ENCODE results near the gene NPFFR2. TPM values are rescaled to one million over a fixed set of nuclear protein-coding genes. Genes with fewer than 3 reads are reported as not detected.
"Not testable (repeated sequence)": the region's sequence is repeated elsewhere in the genome, so short reads cannot be mapped to it uniquely, and the experiment has no call there.

The NPFFR2 gene
- total and polyA plus RNA-seq, 2 experiments from 2014 or later, result not detected

DNA sequence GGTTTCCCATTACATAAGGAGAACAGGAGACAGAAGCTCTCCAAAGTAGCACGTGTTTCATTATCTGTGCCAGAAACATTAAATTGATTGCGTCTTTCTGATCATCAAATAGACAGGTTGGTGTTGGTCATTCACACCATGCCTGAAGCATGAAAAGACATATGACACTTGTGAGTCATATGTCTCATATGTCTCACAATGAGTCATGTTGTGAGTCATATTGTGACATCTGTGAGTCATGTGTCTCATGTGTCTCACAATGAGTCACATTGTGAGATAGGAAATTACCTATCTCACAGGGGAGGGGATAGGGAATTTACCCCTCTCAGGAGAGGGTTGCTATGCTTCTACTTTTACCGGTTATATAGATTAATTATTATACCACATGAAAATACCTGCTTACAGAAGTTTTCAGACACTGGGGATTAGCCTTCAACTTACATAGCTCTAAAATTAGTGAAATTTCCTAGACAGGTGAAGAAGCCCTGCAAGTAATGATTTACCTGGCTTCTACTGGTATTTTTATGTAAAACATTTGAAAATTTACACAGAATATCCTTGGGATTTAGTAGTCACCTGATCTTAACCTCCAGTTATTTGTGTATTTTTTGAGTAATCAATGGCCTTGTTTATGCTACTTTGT lies 80.8 kb downstream of the NPFFR2 start:
- Histone ChIP-seq H3K27me3 (replicated peaks; ENCODE audit: insufficient read depth) (no peaks in the 10 kb centered on the region), H4K20me1 (ENCODE audit: insufficient read depth) (no peaks in the 10 kb centered on the region), H3K27ac (no peak overlapping the region), H3K9me3 (ENCODE audit: low read depth) (no peaks in the 10 kb centered on the region), H2AFZ (no peak overlapping the region), H3K4me2 (ENCODE audit: unreplicated experiment) (no peak overlapping the region), H3F3A (ENCODE audit: insufficient read depth) (peaks cover 10% of the 10 kb centered on the region), H3K4me3 (no peak overlapping the region), H3K79me2 (ENCODE audit: insufficient read depth) (no peaks in the 10 kb centered on the region), H3K36me3 (ENCODE audit: low read depth) (no peaks in the 10 kb centered on the region), H3K4me1 (ENCODE audit: insufficient read depth) (no peaks in the 10 kb centered on the region), H3K9ac (no peak overlapping the region), H3K9me2 (ENCODE audit: insufficient read depth) (no peaks in the 10 kb centered on the region)
- peak; percentile 70 for DNase-seq
- TF ChIP-seq EZH2 (IDR thresholded peaks at IDR 0.05; ENCODE audit: insufficient read depth, poor library complexity, severe bottlenecking) (no peak), EZH2phosphoT487 (IDR thresholded peaks at IDR 0.05; ENCODE audit: insufficient read depth, low read depth) (no peak)
- WGBS, 2 experiments (ENCODE audit: low coverage in 1 of 2, low lambda C conversion rate in 2 of 2, missing lambda C conversion rate in 2 of 2), result 29 to 35% methylated on average over 3 of the region's 3 CpGs
- in situ Hi-C loops (cut with MboI), result no loop called here

- Histone ChIP-seq H3K27ac (no peak overlapping the region), H3K79me2 (ENCODE audit: insufficient read depth) (no peaks in the 10 kb centered on the region), H3F3A (ENCODE audit: insufficient read depth) (peaks cover under 1% of the 10 kb centered on the region; the same call in 1 of the 2 replicates), H2AFZ (no peak overlapping the region), H3K9me3 (ENCODE audit: low read depth) (no peaks in the 10 kb centered on the region), H3K9ac (no peak overlapping the region), H3K9me2 (ENCODE audit: insufficient read depth) (no peaks in the 10 kb centered on the region), H3K4me1 (ENCODE audit: insufficient read depth) (no peaks in the 10 kb centered on the region), H4K20me1 (ENCODE audit: insufficient read depth) (no peaks in the 10 kb centered on the region), H3K27me3 (replicated peaks; ENCODE audit: insufficient read depth) (no peaks in the 10 kb centered on the region), H3K4me3 (no peak overlapping the region), H3K36me3 (ENCODE audit: low read depth) (no peaks in the 10 kb centered on the region), H3K4me2 (ENCODE audit: unreplicated experiment) (no peak overlapping the region)
- in situ Hi-C loops (cut with MboI), result no loop called here
- DNase-seq, result no peak
- TF ChIP-seq EZH2phosphoT487 (IDR thresholded peaks at IDR 0.05; ENCODE audit: insufficient read depth, low read depth) (no peak), EZH2 (IDR thresholded peaks at IDR 0.05; ENCODE audit: insufficient read depth, poor library complexity, severe bottlenecking) (no peak)
- WGBS, 2 experiments (ENCODE audit: low coverage in 1 of 2, low lambda C conversion rate in 2 of 2, missing lambda C conversion rate in 2 of 2), result 35 to 57% methylated on average over 3 of the region's 3 CpGs
These were observed 86.2 kb downstream of the NPFFR2 start for GRCh38 chr4:72118017-72118416.

- H3K9me3 ChIP-seq (ENCODE audit: low read depth), result no peaks in the 10 kb centered on the region
- no peaks in the 10 kb centered on the region for H3K27me3 ChIP-seq (replicated peaks; ENCODE audit: insufficient read depth)
- H3K4me1 ChIP-seq (ENCODE audit: insufficient read depth), result no peaks in the 10 kb centered on the region
- no peak overlapping the region for H3K4me2 ChIP-seq (ENCODE audit: unreplicated experiment)
- no peak overlapping the region for H3K9ac ChIP-seq
- in situ Hi-C loops (cut with MboI), result no loop called here
- TF ChIP-seq EZH2 (IDR thresholded peaks at IDR 0.05; ENCODE audit: insufficient read depth, poor library complexity, severe bottlenecking) (no peak), EZH2phosphoT487 (IDR thresholded peaks at IDR 0.05; ENCODE audit: insufficient read depth, low read depth) (no peak)
- no peak for DNase-seq
- no peaks in the 10 kb centered on the region for H4K20me1 ChIP-seq (ENCODE audit: insufficient read depth)
- no peaks in the 10 kb centered on the region for H3K36me3 ChIP-seq (ENCODE audit: low read depth)
- no peaks in the 10 kb centered on the region for H3K79me2 ChIP-seq (ENCODE audit: insufficient read depth)
- no peaks in the 10 kb centered on the region for H3K9me2 ChIP-seq (ENCODE audit: insufficient read depth)
- WGBS, 2 experiments (ENCODE audit: low coverage in 1 of 2, low lambda C conversion rate in 2 of 2, missing lambda C conversion rate in 2 of 2), result 26 to 35% methylated on average over 3 of the region's 3 CpGs
- no peak overlapping the region for H2AFZ ChIP-seq
- no peak overlapping the region for H3K4me3 ChIP-seq
- no peak overlapping the region for H3K27ac ChIP-seq
- no peaks in the 10 kb centered on the region for H3F3A ChIP-seq (ENCODE audit: insufficient read depth)
These were observed 88.1 kb downstream of the NPFFR2 start for GRCh38 chr4:72119946-72120345.

GRCh38 chr4:72128741-72129140 lies 96.9 kb downstream of the NPFFR2 start:
- Histone ChIP-seq H3K4me1 (ENCODE audit: insufficient read depth) (no peaks in the 10 kb centered on the region), H3K9ac (no peak overlapping the region), H3K9me3 (ENCODE audit: low read depth) (no peaks in the 10 kb centered on the region), H4K20me1 (ENCODE audit: insufficient read depth) (no peaks in the 10 kb centered on the region), H3K27me3 (replicated peaks; ENCODE audit: insufficient read depth) (no peaks in the 10 kb centered on the region), H3K4me3 (no peak overlapping the region), H3F3A (ENCODE audit: insufficient read depth) (no peaks in the 10 kb centered on the region), H3K4me2 (ENCODE audit: unreplicated experiment) (no peak overlapping the region), H3K79me2 (ENCODE audit: insufficient read depth) (no peaks in the 10 kb centered on the region), H3K36me3 (ENCODE audit: low read depth) (no peaks in the 10 kb centered on the region), H3K27ac (no peak overlapping the region), H2AFZ (no peak overlapping the region), H3K9me2 (ENCODE audit: insufficient read depth) (no peaks in the 10 kb centered on the region)
- no peak for DNase-seq
- TF ChIP-seq EZH2phosphoT487 (IDR thresholded peaks at IDR 0.05; ENCODE audit: insufficient read depth, low read depth), result no peak
- TF ChIP-seq EZH2 (IDR thresholded peaks at IDR 0.05; ENCODE audit: insufficient read depth, poor library complexity, severe bottlenecking), result no peak
- in situ Hi-C loops (cut with MboI), result no loop called here

GRCh38 chr4:72136429-72136828 lies 104.6 kb downstream of the NPFFR2 start:
- Histone ChIP-seq H3K27ac (no peak overlapping the region), H3K4me1 (ENCODE audit: insufficient read depth) (no peaks in the 10 kb centered on the region), H4K20me1 (ENCODE audit: insufficient read depth) (no peaks in the 10 kb centered on the region), H2AFZ (no peak overlapping the region), H3F3A (ENCODE audit: insufficient read depth) (no peaks in the 10 kb centered on the region), H3K36me3 (ENCODE audit: low read depth) (no peaks in the 10 kb centered on the region), H3K79me2 (ENCODE audit: insufficient read depth) (no peaks in the 10 kb centered on the region), H3K9me2 (ENCODE audit: insufficient read depth) (no peaks in the 10 kb centered on the region), H3K27me3 (replicated peaks; ENCODE audit: insufficient read depth) (no peaks in the 10 kb centered on the region), H3K9ac (no peak overlapping the region), H3K4me2 (ENCODE audit: unreplicated experiment) (no peak overlapping the region), H3K4me3 (no peak overlapping the region), H3K9me3 (ENCODE audit: low read depth) (no peaks in the 10 kb centered on the region)
- no peak for DNase-seq
- WGBS, 2 experiments (ENCODE audit: low coverage in 1 of 2, low lambda C conversion rate in 2 of 2, missing lambda C conversion rate in 2 of 2), result 25 to 28% methylated on average over 6 of the region's 6 CpGs
- TF ChIP-seq EZH2phosphoT487 (IDR thresholded peaks at IDR 0.05; ENCODE audit: insufficient read depth, low read depth), result no peak
- TF ChIP-seq EZH2 (IDR thresholded peaks at IDR 0.05; ENCODE audit: insufficient read depth, poor library complexity, severe bottlenecking), result no peak
- in situ Hi-C loops (cut with MboI), result no loop called here

DNA sequence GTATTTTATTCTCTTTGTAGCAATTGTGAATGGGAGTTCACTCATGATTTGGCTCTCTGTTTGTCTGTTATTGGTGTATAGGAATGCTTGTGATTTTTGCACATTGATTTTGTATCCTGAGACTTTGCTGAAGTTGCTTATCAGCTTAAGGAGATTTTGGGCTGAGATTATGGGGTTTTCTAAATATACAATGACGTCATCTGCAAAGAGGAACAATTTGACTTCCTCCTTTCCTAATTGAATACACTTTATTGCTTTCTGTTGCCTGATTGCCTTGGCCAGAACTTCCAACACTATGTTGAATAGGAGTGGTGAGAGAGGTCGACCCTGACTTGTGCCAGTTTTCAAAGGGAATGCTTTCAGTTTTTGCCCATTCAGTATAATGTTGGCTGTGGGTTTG lies 108.2 kb downstream of the NPFFR2 start:
- H4K20me1 ChIP-seq (ENCODE audit: insufficient read depth); H3K36me3 ChIP-seq (ENCODE audit: low read depth); H2AFZ ChIP-seq; H3K4me1 ChIP-seq (ENCODE audit: insufficient read depth); H3K9me3 ChIP-seq (ENCODE audit: low read depth); H3K9ac ChIP-seq; in situ Hi-C loops (cut with MboI); H3F3A ChIP-seq (ENCODE audit: insufficient read depth); H3K4me2 ChIP-seq (ENCODE audit: unreplicated experiment); H3K9me2 ChIP-seq (ENCODE audit: insufficient read depth); H3K4me3 ChIP-seq; H3K79me2 ChIP-seq (ENCODE audit: insufficient read depth); H3K27me3 ChIP-seq (replicated peaks; ENCODE audit: insufficient read depth); H3K27ac ChIP-seq; DNase-seq: not testable (repeated sequence)
- 0 to 8% methylated on average over 2 of the region's 2 CpGs for WGBS, 2 experiments (ENCODE audit: low coverage in 1 of 2, low lambda C conversion rate in 2 of 2, missing lambda C conversion rate in 2 of 2)
